Naive thymus-derived CD4-positive, alpha-beta T cell (primary cell): Measurements from ENCODE around the gene EFL1. TPM values are rescaled to one million over a fixed set of nuclear protein-coding genes. Genes with fewer than 3 reads are reported as not detected.

Source experiments
- ATAC-seq: fragments of 150-1000 bp; cut with Tn5 transposase; 2 replicates; pipeline ENCODE4 v1.10.0; 2021; ENCODE audit warnings: mild to moderate bottlenecking, moderate library complexity
- CTCF ChIA-PET: fragments of 350-600 bp; sonication (Branson Sonifier 250); formaldehyde crosslinking; loops from one replicate; lab custom pipeline; 2021; ENCODE audit warnings: antibody characterized with exemption; lab: Charles Lee
- POLR2A ChIA-PET: fragments of 350-600 bp; sonication (Branson Sonifier 250); formaldehyde crosslinking; loops from one replicate; lab custom pipeline; 2021; ENCODE audit warnings: antibody characterized with exemption, inconsistent platforms; lab: Charles Lee
- DNase-seq, 9 donors: peaks; one replicate each; pipeline versions ENCODE4 v3.0.0 to v3.0.0-alpha.2; 2020 to 2022; ENCODE audit warnings: mixed read lengths in 1 of 9
- H3K27ac ChIP-seq: one replicate; pipeline ENCODE4 v1.7.0; 2013; ENCODE audit warnings: mild to moderate bottlenecking, low read depth, low read length, moderate library complexity
- H3K27me3 ChIP-seq, 2 donors: one replicate each; pipeline ENCODE4 v1.7.0; 2013; ENCODE audit warnings: low read length in 2 of 2, mild to moderate bottlenecking in 2 of 2, moderate library complexity in 2 of 2; ENCODE audit not compliant: control insufficient read depth in 2 of 2, insufficient read depth in 2 of 2
- H3K36me3 ChIP-seq, 3 experiments: 1 replicate in 2 of 3; 2 replicates in 1 of 3; pipeline ENCODE4 v1.7.0; 2013; ENCODE audit warnings: low read length in 3 of 3, mild to moderate bottlenecking in 3 of 3, moderate library complexity in 1 of 3; ENCODE audit not compliant: insufficient read depth in 3 of 3, control insufficient read depth in 2 of 3
- H3K4me1 ChIP-seq, 2 donors: one replicate each; pipeline ENCODE4 v1.7.0; 2013; ENCODE audit warnings: low read length in 2 of 2, mild to moderate bottlenecking in 2 of 2, moderate library complexity in 1 of 2; ENCODE audit not compliant: control insufficient read depth in 2 of 2, insufficient read depth in 2 of 2
- H3K4me3 ChIP-seq: 2 replicates; pipeline ENCODE4 v1.7.0; 2013; ENCODE audit warnings: mild to moderate bottlenecking, low read length
- H3K9me3 ChIP-seq, 3 experiments: 1 replicate in 2 of 3; 2 replicates in 1 of 3; pipeline ENCODE4 v1.7.0; 2013; ENCODE audit warnings: low read length in 3 of 3; ENCODE audit not compliant: control insufficient read depth in 2 of 3
- H3K27ac Mint-ChIP-seq, 9 donors: one replicate each; pipeline ENCODE4 v1.8.0; 2020 to 2022; ENCODE audit warnings: mixed read lengths in 9 of 9, mild to moderate bottlenecking in 8 of 9, moderate library complexity in 5 of 9, inconsistent platforms in 2 of 9
- H3K27me3 Mint-ChIP-seq, 5 donors: one replicate each; pipeline ENCODE4 v1.8.0; 2021 to 2022; ENCODE audit warnings: mixed read lengths in 5 of 5, mild to moderate bottlenecking in 1 of 5
- H3K36me3 Mint-ChIP-seq, 5 donors: one replicate each; pipeline ENCODE4 v1.8.0; 2020 to 2022; ENCODE audit warnings: mixed read lengths in 5 of 5, mild to moderate bottlenecking in 3 of 5, inconsistent platforms in 1 of 5
- H3K4me1 Mint-ChIP-seq, 7 donors: one replicate each; pipeline ENCODE4 v1.8.0; 2020 to 2022; ENCODE audit warnings: mixed read lengths in 7 of 7, mild to moderate bottlenecking in 3 of 7, inconsistent platforms in 1 of 7
- H3K4me3 Mint-ChIP-seq, 10 donors: one replicate each; pipeline ENCODE4 v1.8.0; 2020 to 2022; ENCODE audit warnings: mild to moderate bottlenecking in 10 of 10, mixed read lengths in 10 of 10, moderate library complexity in 6 of 10, inconsistent platforms in 2 of 10
- H3K9me3 Mint-ChIP-seq, 11 donors: one replicate each; pipeline ENCODE4 v1.8.0; 2020 to 2022; ENCODE audit warnings: mixed read lengths in 11 of 11, mild to moderate bottlenecking in 4 of 11, inconsistent platforms in 1 of 11, moderate library complexity in 1 of 11
- intact Hi-C, 2 donors: fragments of 100-400 bp; cut with micrococcal nuclease; formaldehyde crosslinking; loops; one replicate each; pipeline ENCODE4 v1.15.1; 2023
- polyA plus RNA-seq, 2 donors: library from polyadenylated mRNA; unstranded; fragments of 300-500 nt; fragmentation: Illumina TruSeq; gene quantifications; one replicate each; pipeline ENCODE4 v1.2.3, GENCODE V29; 2021
- total RNA-seq, 6 experiments: library from RNA in 5 of 6; stranded (reverse) in 5 of 6; gene quantifications; 1 replicate in 5 of 6; 2 replicates in 1 of 6; pipeline ENCODE4 v1.2.3 and lab custom pipeline; 2021 to 2026

The EFL1 gene
- total and polyA plus RNA-seq, 7 experiments from 2014 or later = 9.9 to 27.5 (median 16.6) TPM

DNA sequence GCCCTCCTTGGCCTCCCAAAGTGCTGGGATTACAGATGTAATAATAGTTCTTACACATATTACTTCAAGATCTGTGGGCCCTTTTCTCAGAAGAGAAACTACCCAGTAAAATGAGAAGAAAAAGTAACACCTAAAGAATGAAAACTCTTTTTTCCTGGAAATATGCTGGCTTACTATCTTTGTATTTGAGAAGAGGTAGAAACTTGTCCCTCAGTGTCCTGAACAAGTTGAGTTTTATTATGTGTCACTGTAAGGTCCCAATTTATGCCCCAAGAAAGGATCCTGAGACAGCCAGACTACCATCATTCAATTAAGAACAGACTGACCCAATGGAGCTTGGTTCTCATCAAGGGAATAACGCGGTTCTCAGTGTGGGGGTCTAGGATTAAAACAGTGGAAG is 93.8 kb downstream of the EFL1 start:
- Histone ChIP-seq H3K4me1 (no peaks in the 10 kb centered on the region), H3K27ac (no peak overlapping the region), H3K9me3 (no peaks in the 10 kb centered on the region), H3K36me3 (peaks cover 0 to 2% (median 0%) of the 10 kb centered on the region in 3 experiments), H3K4me3 (no peak overlapping the region), H3K27me3 (no peaks in the 10 kb centered on the region)
- Mint-ChIP-seq H3K9me3 (peaks cover 0 to 1% (median 0%) of the 10 kb centered on the region in 11 donors), H3K27me3 (no peaks in the 10 kb centered on the region), H3K4me1 (peaks cover 0 to 34% (median 2%) of the 10 kb centered on the region in 7 donors), H3K4me3 (peak overlapping the region in 1 of 10 donors; percentile 18), H3K36me3 (peaks cover 0 to 35% (median 13%) of the 10 kb centered on the region in 5 donors), H3K27ac (peak overlapping the region in 1 of 9 donors; percentile 51)
- DNase-seq (no peak), ATAC-seq (no peak)
- intact Hi-C loops = no loop called here
- CTCF ChIA-PET = no interaction called here
- POLR2A ChIA-PET = no interaction called here

DNA sequence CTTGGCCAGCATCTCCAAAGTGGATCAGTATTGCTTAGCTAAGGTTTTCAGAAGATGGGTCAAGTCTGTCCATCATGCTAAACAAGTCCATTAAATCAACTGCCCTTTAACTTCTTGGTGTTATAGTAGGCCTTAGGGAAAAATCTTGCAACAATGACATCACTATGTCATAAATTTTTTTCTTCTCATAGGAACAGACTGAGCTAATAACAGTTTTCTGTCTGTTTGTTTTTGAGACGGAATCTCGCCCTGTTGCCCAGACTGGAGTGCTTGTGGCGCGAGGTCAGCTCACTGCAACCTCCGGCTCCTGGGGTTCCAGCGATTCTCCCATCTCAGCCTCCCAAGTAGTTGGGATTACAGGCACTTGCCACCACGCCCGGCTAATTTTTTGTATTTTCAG is 94.2 kb downstream of the EFL1 start:
- Mint-ChIP-seq H3K27ac (peak overlapping the region in 1 of 9 donors; percentile 51), H3K27me3 (no peaks in the 10 kb centered on the region), H3K4me1 (peaks cover 0 to 34% (median 2%) of the 10 kb centered on the region in 7 donors), H3K9me3 (peaks cover 0 to 1% (median 0%) of the 10 kb centered on the region in 11 donors), H3K36me3 (peaks cover 0 to 37% (median 13%) of the 10 kb centered on the region in 5 donors), H3K4me3 (peak overlapping the region in 1 of 10 donors; percentile 18)
- ChIA-PET CTCF (no interaction called here), POLR2A (no interaction called here)
- DNase-seq = no peak
- no peaks in the 10 kb centered on the region for H3K27me3 ChIP-seq
- no peak for ATAC-seq
- no peaks in the 10 kb centered on the region for H3K9me3 ChIP-seq
- H3K4me1 ChIP-seq = no peaks in the 10 kb centered on the region
- no peak overlapping the region for H3K4me3 ChIP-seq
- peaks cover 0 to 4% (median 0%) of the 10 kb centered on the region in 3 experiments for H3K36me3 ChIP-seq
- H3K27ac ChIP-seq = no peak overlapping the region
- intact Hi-C loops = no loop called here

DNA sequence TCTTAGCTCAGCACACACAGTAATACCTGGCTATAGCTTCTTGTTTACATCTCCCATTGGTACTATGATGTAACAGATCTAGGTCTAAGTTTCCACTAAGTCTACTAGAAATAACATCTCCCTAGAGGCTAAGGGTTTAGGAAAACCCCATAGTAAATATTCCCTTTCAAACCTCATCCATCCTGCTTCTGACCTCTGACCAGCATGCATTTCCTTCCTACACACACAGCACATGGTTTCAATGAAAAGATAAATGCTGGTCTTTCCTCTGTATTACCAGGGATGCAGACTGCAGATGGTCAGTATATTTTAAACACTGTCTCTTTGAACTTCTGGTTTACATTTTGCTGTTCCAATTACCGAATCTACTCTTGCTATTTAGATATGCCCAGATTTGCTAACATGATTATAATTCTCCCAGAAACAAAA is 96.6 kb downstream of the EFL1 start:
- ChIA-PET POLR2A (no interaction called here), CTCF (no interaction called here)
- peaks cover 0 to 31% (median 0%) of the 10 kb centered on the region in 7 donors for H3K4me1 Mint-ChIP-seq
- Histone ChIP-seq H3K4me1 (no peaks in the 10 kb centered on the region), H3K27me3 (no peaks in the 10 kb centered on the region), H3K36me3 (peaks cover 0 to 18% (median 8%) of the 10 kb centered on the region in 3 experiments), H3K4me3 (no peak overlapping the region), H3K9me3 (no peaks in the 10 kb centered on the region), H3K27ac (no peak overlapping the region)
- peaks cover 0 to 1% (median 0%) of the 10 kb centered on the region in 11 donors for H3K9me3 Mint-ChIP-seq
- H3K4me3 Mint-ChIP-seq = peak overlapping the region in 1 of 10 donors; percentile 2
- intact Hi-C loops = no loop called here
- H3K36me3 Mint-ChIP-seq = peaks cover 12 to 52% (median 24%) of the 10 kb centered on the region in 5 donors
- H3K27ac Mint-ChIP-seq = peak overlapping the region in 1 of 9 donors; percentile 6
- no peak for ATAC-seq
- no peak for DNase-seq
- H3K27me3 Mint-ChIP-seq = no peaks in the 10 kb centered on the region

DNA sequence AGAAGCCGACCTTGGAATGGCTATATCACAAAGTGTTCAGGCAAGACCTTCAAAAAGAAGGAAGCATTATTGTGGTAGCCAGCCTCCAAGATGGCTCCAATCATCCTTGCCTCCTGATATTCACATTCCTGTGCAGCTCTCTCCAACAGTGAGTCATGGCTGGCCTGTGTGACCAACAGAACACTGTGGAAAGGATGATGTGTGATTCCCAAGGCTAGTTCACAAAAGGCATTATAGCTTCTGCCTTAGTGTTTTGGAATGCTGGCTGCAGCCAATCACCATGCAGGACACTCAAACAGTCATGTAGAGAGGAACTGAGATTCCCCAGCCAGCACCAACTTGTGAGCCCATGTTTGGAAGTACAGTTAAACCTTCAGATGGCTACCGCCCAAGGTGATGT is 102.6 kb downstream of the EFL1 start:
- POLR2A ChIA-PET = no interaction called here
- H3K27ac ChIP-seq = no peak overlapping the region
- intact Hi-C loops = no loop called here
- H3K4me1 Mint-ChIP-seq = peaks cover 0 to 2% (median 0%) of the 10 kb centered on the region in 7 donors
- CTCF ChIA-PET = no interaction called here
- H3K36me3 ChIP-seq = peaks cover 4 to 47% (median 12%) of the 10 kb centered on the region in 3 experiments
- H3K4me3 Mint-ChIP-seq = no peak overlapping the region
- H3K9me3 Mint-ChIP-seq = no peaks in the 10 kb centered on the region
- no peaks in the 10 kb centered on the region for H3K27me3 Mint-ChIP-seq
- peaks cover 16 to 55% (median 34%) of the 10 kb centered on the region in 5 donors for H3K36me3 Mint-ChIP-seq
- DNase-seq = no peak
- H3K27ac Mint-ChIP-seq = no peak overlapping the region
- H3K9me3 ChIP-seq = no peaks in the 10 kb centered on the region
- H3K27me3 ChIP-seq = no peaks in the 10 kb centered on the region
- H3K4me3 ChIP-seq = no peak overlapping the region
- H3K4me1 ChIP-seq = no peaks in the 10 kb centered on the region
- ATAC-seq = no peak

DNA sequence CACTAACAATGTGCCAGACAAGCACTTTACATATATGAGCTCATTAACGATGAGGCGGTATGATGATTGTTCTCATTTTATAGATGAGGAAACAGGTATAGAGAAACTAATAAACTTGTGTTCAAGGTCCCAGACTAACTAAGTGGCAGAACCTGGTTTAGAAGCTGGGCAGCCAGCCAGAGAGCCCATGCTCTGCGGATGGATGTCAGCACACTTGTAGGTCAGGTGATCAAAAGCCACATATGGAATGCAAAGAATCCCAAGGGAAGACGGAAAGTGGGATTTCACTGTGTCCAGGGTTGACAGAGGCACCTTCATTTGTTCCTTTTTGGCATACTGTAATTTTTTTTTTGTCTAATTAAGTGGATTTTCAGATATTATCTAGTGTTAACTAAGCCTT is 103.7 kb downstream of the EFL1 start:
- CTCF ChIA-PET = no interaction called here
- H3K36me3 Mint-ChIP-seq = peaks cover 16 to 52% (median 34%) of the 10 kb centered on the region in 5 donors
- no peak overlapping the region for H3K4me3 Mint-ChIP-seq

DNA sequence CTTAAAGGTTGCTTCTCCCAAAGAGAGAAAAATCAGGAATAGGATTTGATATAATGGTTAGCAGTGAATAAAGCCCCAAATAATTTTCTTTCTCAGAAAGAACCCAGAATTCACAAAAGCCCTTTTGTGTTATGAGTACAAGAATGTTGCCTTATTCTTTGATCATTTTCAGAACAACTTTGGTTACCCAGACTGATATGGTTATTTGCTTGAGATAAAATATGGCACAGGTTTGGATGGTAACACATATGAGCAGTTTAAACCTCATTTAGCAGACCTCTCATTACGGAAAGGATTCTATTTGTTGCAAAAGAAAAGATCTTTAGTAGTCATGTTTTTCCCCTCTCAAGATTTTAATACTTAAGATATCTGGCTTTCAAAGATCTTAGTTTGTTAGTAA is 111.9 kb downstream of the EFL1 start:
- H3K4me3 Mint-ChIP-seq = no peak overlapping the region
- no peaks in the 10 kb centered on the region for H3K9me3 ChIP-seq
- POLR2A ChIA-PET = no interaction called here
- H3K4me1 ChIP-seq = no peaks in the 10 kb centered on the region
- peaks cover 0 to 13% (median 0%) of the 10 kb centered on the region in 3 experiments for H3K36me3 ChIP-seq
- CTCF ChIA-PET = no interaction called here
- H3K27ac Mint-ChIP-seq = no peak overlapping the region
- DNase-seq (no peak), ATAC-seq (no peak)
- H3K27me3 ChIP-seq = no peaks in the 10 kb centered on the region
- H3K36me3 Mint-ChIP-seq = peaks cover 11 to 45% (median 27%) of the 10 kb centered on the region in 5 donors
- H3K4me1 Mint-ChIP-seq = peaks cover 0 to 3% (median 0%) of the 10 kb centered on the region in 7 donors
- no peaks in the 10 kb centered on the region for H3K9me3 Mint-ChIP-seq
- no peak overlapping the region for H3K4me3 ChIP-seq
- intact Hi-C loops = no loop called here
- no peaks in the 10 kb centered on the region for H3K27me3 Mint-ChIP-seq
- H3K27ac ChIP-seq = no peak overlapping the region

More for the DNA sequence above, 103.7 kb downstream of the EFL1 start:
- Mint-ChIP-seq H3K27me3 (no peaks in the 10 kb centered on the region), H3K4me1 (peaks cover 0 to 5% (median 0%) of the 10 kb centered on the region in 7 donors), H3K27ac (no peak overlapping the region), H3K9me3 (no peaks in the 10 kb centered on the region)
- H3K4me3 ChIP-seq = no peak overlapping the region
- H3K27me3 ChIP-seq = no peaks in the 10 kb centered on the region
- DNase-seq = no peak
- POLR2A ChIA-PET = no interaction called here
- H3K9me3 ChIP-seq = no peaks in the 10 kb centered on the region
- no peak for ATAC-seq
- H3K36me3 ChIP-seq = peaks cover 4 to 46% (median 12%) of the 10 kb centered on the region in 3 experiments
- intact Hi-C loops = no loop called here
- H3K27ac ChIP-seq = no peak overlapping the region
- no peaks in the 10 kb centered on the region for H3K4me1 ChIP-seq

DNA sequence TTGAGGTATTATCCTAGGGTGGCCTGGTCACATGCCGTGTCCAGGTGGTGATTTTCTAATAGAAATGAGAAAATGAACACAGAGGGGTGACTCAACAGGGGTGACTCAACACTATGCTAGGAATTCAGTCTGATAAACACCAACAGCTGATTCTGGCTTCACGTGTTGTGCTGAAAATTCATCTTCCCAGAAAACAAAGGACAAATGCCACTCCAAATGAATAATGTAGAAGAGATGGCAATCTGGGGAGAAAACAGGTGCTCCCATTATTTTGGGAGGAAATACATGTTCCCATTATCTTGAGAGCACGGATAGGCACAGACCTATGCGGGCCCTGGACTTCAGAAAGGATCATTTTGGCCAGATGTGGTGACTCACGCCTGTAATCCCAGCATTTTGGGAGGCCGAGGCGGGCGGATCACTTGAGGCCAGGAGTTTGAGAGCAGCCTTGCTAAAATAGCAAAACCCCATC is 115.5 kb downstream of the EFL1 start:
- ATAC-seq = no peak
- no peak for DNase-seq
- Mint-ChIP-seq H3K9me3 (no peaks in the 10 kb centered on the region), H3K36me3 (peaks cover 8 to 47% (median 18%) of the 10 kb centered on the region in 5 donors), H3K4me3 (no peak overlapping the region), H3K4me1 (peaks cover 0 to 2% (median 0%) of the 10 kb centered on the region in 7 donors), H3K27ac (peak overlapping the region in 1 of 9 donors; percentile 17), H3K27me3 (no peaks in the 10 kb centered on the region)
- ChIA-PET POLR2A (no interaction called here), CTCF (no interaction called here)
- Histone ChIP-seq H3K27ac (no peak overlapping the region), H3K4me1 (no peaks in the 10 kb centered on the region), H3K4me3 (no peak overlapping the region), H3K9me3 (no peaks in the 10 kb centered on the region), H3K27me3 (no peaks in the 10 kb centered on the region), H3K36me3 (peaks cover 0 to 10% (median 0%) of the 10 kb centered on the region in 3 experiments)
- intact Hi-C loops = no loop called here
